SKM-1 treated with dmso at 0.1 percent for 144 hours (cell line): ENCODE measurements around the gene EVX2.

Experiments used
- DNase-seq: peaks from one replicate; lab custom pipeline; 2025; ENCODE audit not compliant: unreplicated experiment; lab: John Stamatoyannopoulos, UW

The EVX2 gene

DNA sequence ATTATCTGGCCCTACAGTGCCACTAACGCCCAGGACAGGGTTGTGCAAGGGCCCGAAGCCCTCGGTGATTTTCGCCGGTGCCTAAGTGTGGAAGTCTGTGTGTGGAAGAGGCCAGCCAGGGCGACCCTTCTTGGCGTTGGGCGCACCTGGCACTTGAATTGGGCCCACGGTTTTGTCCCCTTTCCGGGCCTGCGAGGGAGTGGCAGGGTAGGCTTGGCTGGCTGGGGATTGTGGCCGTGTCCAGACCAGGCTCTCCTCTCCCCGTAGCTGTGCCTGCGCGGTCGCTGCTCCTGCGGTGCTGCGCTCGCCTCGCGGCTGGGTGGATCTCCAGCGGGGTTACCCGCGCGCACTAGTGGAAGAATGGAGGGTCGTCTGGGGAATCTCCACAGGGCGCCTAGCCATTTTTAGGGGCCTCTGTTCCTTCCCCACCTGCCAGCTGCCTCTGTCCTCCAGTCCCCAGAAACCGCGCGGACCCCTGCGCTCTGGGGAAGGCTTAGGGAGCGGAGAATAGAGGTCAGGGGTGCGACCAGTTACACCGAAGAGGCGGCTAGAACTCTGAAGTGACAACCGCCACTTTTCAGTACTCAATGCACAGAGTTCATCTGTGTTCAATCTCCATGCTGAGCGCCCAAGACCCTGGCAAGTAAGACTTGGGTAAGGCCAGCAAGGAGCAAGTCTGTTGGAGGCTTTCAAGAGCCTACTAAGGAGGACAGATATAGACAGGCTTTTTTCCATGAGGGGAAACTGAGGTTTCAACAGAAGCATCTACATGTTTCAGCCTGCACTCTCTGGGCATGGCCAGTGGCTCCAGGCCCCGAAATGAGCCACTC lies 16.0 kb downstream of the EVX2 start:
- DNase-seq, result no peak

- no peak for DNase-seq
These were observed 16.8 kb downstream of the EVX2 start for GRCh38 chr2:176066645-176067588.

GRCh38 chr2:176063958-176064357 lies 19.8 kb downstream of the EVX2 start:
- DNase-seq, result no peak

DNA sequence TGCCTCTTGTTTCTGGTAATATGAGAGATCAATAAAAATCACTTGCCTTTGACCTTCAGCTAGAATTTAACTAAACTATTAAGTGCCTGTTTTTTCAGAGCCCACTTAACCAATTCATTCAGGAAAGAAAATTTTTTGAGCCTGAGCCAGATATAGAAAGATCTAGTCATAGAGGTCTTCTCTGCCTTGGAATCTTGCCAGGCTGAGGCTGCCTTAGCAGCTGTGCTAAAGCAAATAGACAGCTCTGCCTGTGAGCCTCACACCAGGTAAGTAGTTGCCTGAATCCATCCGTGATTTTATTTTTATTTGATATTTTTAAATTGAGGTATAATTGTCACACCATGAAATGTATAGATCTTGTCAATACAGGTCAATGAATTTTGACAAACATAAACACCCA lies 27.4 kb downstream of the EVX2 start:
- DNase-seq, result no peak

DNA sequence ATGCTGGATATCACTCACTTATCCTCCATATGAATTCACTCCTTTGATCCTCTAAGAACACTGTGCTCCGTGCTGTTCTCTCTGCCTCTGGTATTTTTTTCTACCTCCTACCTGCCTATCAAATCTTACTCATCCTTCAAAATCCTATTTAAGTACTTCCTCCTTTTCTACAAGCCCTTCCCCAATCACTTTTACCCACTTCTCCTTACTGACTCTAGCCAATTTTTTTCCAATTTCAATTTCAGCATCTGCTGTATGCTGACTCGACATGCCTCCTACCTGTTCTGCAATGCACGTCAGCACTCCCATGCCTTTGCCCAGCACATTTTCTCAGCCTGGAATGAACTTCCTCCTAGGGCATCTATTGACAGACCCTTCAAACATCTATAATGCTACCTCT lies 44.4 kb downstream of the EVX2 start:
- peak; percentile 70 for DNase-seq

DNA sequence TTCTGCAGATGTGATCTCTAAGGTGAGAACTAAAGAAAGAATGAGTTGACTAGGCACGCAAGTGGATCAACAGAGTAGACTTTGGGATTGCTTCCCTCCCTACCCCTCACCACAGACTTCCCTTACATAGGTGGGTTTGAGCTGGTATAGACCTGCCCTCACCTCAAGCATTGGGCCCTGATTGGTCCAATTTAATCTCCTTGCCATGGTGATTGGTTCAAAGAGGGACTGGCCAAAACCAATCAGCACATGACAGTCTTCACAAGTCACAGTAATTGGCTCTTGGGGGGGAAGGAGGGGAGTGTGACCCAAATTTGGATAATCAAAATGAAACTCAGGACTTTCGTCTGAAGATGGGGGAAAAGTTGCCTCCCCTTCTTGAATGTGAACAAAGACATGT lies 45.1 kb downstream of the EVX2 start:
- DNase-seq, result no peak

DNA sequence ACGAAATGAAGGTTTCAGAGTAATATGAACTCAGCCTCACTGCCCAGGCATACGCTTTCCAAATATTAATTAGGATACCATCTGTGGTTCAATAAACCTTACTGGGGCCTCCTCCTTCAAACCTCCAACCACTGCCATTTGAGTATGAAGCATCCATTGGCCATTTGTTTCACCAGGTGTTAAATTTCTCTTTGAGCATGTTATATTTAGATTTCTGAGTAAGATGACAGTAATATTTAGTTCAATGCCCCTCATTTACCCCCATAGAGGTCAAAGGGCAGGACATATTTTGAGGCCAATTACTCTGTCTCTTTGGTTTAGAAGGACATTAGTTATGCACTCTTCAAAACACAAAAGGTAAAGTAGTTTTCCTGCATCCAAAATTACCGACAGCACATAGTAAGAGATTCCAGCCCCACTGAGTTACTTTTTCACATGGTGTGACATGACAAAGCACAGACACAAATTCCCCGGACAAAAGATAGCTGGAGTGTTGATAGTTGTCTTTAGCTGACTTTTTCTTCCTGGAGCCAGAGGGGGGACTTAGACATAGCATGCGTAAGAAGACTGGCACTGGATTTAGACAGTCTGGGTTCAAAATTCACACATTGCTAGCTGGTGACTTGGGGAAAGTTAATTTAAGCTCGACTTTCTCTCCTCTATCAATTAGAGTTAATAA lies 48.6 kb downstream of the EVX2 start:
- no peak for DNase-seq

- DNase-seq, result no peak
These were observed 56.0 kb downstream of the EVX2 start for GRCh38 chr2:176027806-176028205.
